HEK293 (cell line): ENCODE measurements around the gene NME3.

Source experiments
- CTCF ChIA-PET: fragments of 350-600 bp; formaldehyde crosslinking; extraction: SDS; loops from one replicate; lab custom pipeline; 2021; ENCODE audit warnings: antibody characterized with exemption; lab: Yijun Ruan, JAX
- POLR2A ChIA-PET: fragments of 300-600 bp; formaldehyde crosslinking; extraction: SDS; loops from one replicate; lab custom pipeline; 2020; ENCODE audit warnings: antibody characterized with exemption, inconsistent platforms; lab: Yijun Ruan, JAX
- H3K27ac ChIP-seq: fragments of 200-500 bp; sonication (Bioruptor generic); 2 replicates; pipeline ENCODE4 v1.5.1; 2014; ENCODE audit warnings: low read depth, low read length, control low read depth, inconsistent platforms; ENCODE audit errors: extremely low read depth
- H3K36me3 ChIP-seq, 2 experiments: fragments of 200-500 bp in 1 of 2; sonication (Bioruptor generic) in 1 of 2; 1 replicate in 1 of 2; 2 replicates in 1 of 2; pipeline ENCODE4 v1.5.1; 2014 to 2017; ENCODE audit warnings: inconsistent platforms in 2 of 2, low read length in 2 of 2; ENCODE audit not compliant: control insufficient read depth in 2 of 2, insufficient read depth in 1 of 2
- H3K4me1 ChIP-seq: fragments of 200-500 bp; sonication (Bioruptor generic); 2 replicates; pipeline ENCODE4 v1.5.1; 2014; ENCODE audit warnings: mild to moderate bottlenecking, low read length, inconsistent platforms; ENCODE audit not compliant: control insufficient read depth, insufficient read depth
- H3K4me3 ChIP-seq: 2 replicates; pipeline ENCODE4 v1.5.1; 2011; ENCODE audit warnings: low read depth, mild to moderate bottlenecking, control low read depth, low read length, moderate library complexity
- H3K9me3 ChIP-seq: fragments of 200-500 bp; sonication (Bioruptor generic); 2 replicates; pipeline ENCODE4 v1.5.1; 2014; ENCODE audit warnings: low read depth, low read length, inconsistent platforms; ENCODE audit not compliant: control insufficient read depth, insufficient read depth
- HIC1 ChIP-seq: fragments of 450-650 bp; formaldehyde crosslinking; IDR thresholded peaks from 2 replicates; pipeline ENCODE4 v1.5.1; 2016; ENCODE audit warnings: missing biosample characterization, missing genetic modification characterization
- IKZF3 ChIP-seq: fragments of 450-650 bp; IDR thresholded peaks from 2 replicates; pipeline ENCODE4 v1.5.0; 2018; ENCODE audit warnings: missing biosample characterization, mild to moderate bottlenecking, missing genetic modification characterization, moderate library complexity
- PATZ1 ChIP-seq: fragments of 450-650 bp; formaldehyde crosslinking; IDR thresholded peaks from 2 replicates; pipeline ENCODE4 v1.5.1; 2016; ENCODE audit warnings: missing biosample characterization, missing genetic modification characterization
- PRDM4 ChIP-seq: fragments of 450-650 bp; formaldehyde crosslinking; IDR thresholded peaks from 2 replicates; pipeline ENCODE4 v1.5.1; 2017; ENCODE audit warnings: missing biosample characterization, missing genetic modification characterization
- TCF7L2 ChIP-seq: IDR thresholded peaks from 2 replicates; pipeline ENCODE4 v1.6.1; 2011; ENCODE audit warnings: low read depth, mild to moderate bottlenecking, inconsistent platforms, low read length, moderate library complexity, borderline replicate concordance
- ZBTB20 ChIP-seq: fragments of 450-650 bp; formaldehyde crosslinking; IDR thresholded peaks from 2 replicates; pipeline ENCODE4 v1.5.1; 2016; ENCODE audit warnings: missing biosample characterization, missing genetic modification characterization
- ZFP69B ChIP-seq: fragments of 450-650 bp; formaldehyde crosslinking; IDR thresholded peaks from 2 replicates; pipeline ENCODE4 v1.5.1; 2016; ENCODE audit warnings: missing biosample characterization, missing genetic modification characterization
- ZIC2 ChIP-seq: fragments of 450-650 bp; formaldehyde crosslinking; IDR thresholded peaks from 2 replicates; pipeline ENCODE4 v1.5.1; 2016; ENCODE audit warnings: missing biosample characterization, missing genetic modification characterization
- ZNF148 ChIP-seq: fragments of 450-650 bp; formaldehyde crosslinking; IDR thresholded peaks from 2 replicates; pipeline ENCODE4 v1.5.0; 2017; ENCODE audit warnings: missing biosample characterization, missing genetic modification characterization, borderline replicate concordance
- ZNF175 ChIP-seq: fragments of 450-650 bp; formaldehyde crosslinking; IDR thresholded peaks from 2 replicates; pipeline ENCODE4 v1.5.1; 2016; ENCODE audit warnings: missing biosample characterization, missing genetic modification characterization
- ZNF362 ChIP-seq: fragments of 450-650 bp; formaldehyde crosslinking; IDR thresholded peaks from 2 replicates; pipeline ENCODE4 v1.5.1; 2016; ENCODE audit warnings: missing biosample characterization, missing genetic modification characterization
- ZNF366 ChIP-seq: fragments of 450-650 bp; formaldehyde crosslinking; conservative IDR thresholded peaks from 2 replicates; pipeline ENCODE4 v1.5.1; 2016; ENCODE audit warnings: missing biosample characterization, missing genetic modification characterization
- ZNF600 ChIP-seq: fragments of 450-650 bp; formaldehyde crosslinking; IDR thresholded peaks from 2 replicates; pipeline ENCODE4 v1.5.1; 2016; ENCODE audit warnings: missing biosample characterization, missing genetic modification characterization
- ZNF629 ChIP-seq: fragments of 450-650 bp; formaldehyde crosslinking; IDR thresholded peaks from 2 replicates; pipeline ENCODE4 v1.5.1; 2017; ENCODE audit warnings: missing biosample characterization, missing genetic modification characterization
- ZNF664 ChIP-seq: fragments of 450-650 bp; formaldehyde crosslinking; IDR thresholded peaks from 2 replicates; pipeline ENCODE4 v1.5.1; 2016; ENCODE audit warnings: missing biosample characterization, missing genetic modification characterization
- ZNF692 ChIP-seq: fragments of 450-650 bp; formaldehyde crosslinking; IDR thresholded peaks from 2 replicates; pipeline ENCODE4 v1.5.1; 2016; ENCODE audit warnings: missing biosample characterization, missing genetic modification characterization

Gene NME3

GRCh38 chr16:1768767-1769401 lies 2.5 kb downstream of the NME3 start:
- CTCF ChIA-PET, result no interaction called here

GRCh38 chr16:1768061-1768766 lies 3.1 kb downstream of the NME3 start:
- POLR2A ChIA-PET, result interaction anchor here (0.5 to 6.0 kb wide), 3 partner anchors 13 to 62 kb away, joined by 3 to 113 read pairs (median 5); partner anchors contain the start of genes MAPK8IP3, NUBP2 and SPSB3
- H3K36me3 ChIP-seq, result peaks cover 0 to 80% of the 10 kb centered on the region in 2 experiments; a peak in 1 of 3 replicates
- CTCF ChIA-PET, result no interaction called here
- TF ChIP-seq HIC1 (tag by site-specific recombination), result peak; percentile 69
- no peak for TF ChIP-seq ZNF629
- no peak for TF ChIP-seq ZNF366
- TF ChIP-seq PRDM4 (tag by site-specific recombination), result no peak
- no peak for TF ChIP-seq ZNF362 (tag by site-specific recombination)

More at GRCh38 chr16:1768767-1769401, 2.5 kb downstream of the NME3 start:
- POLR2A ChIA-PET, result interaction anchor here (0.5 to 6.0 kb wide), 4 partner anchors 12 to 91 kb away, joined by 3 to 113 read pairs (median 8); partner anchors contain the start of genes JPT2, MAPK8IP3, NUBP2 and SPSB3
- Histone ChIP-seq H3K4me3 (no peak overlapping the region), H3K9me3 (no peaks in the 10 kb centered on the region), H3K4me1 (peaks cover 3% of the 10 kb centered on the region; the same call in 1 of the 2 replicates), H3K27ac (peak overlapping the region; percentile 94), H3K36me3 (peaks cover 0 to 77% of the 10 kb centered on the region in 2 experiments; a peak in 1 of 3 replicates)
- TF ChIP-seq PATZ1 (tag by site-specific recombination), result 0 out of 2 replicates have a peak, but pooled peaks have one; percentile 42
- TF ChIP-seq ZBTB20, result peak; percentile 50; the same call in 1 of the 2 replicates
- peak; percentile 61 for TF ChIP-seq ZIC2
- no peak for TF ChIP-seq ZNF175
- no peak for TF ChIP-seq ZNF664 (tag by site-specific recombination)
- 0 out of 2 replicates have a peak, but pooled peaks have one; percentile 24 for TF ChIP-seq ZNF600
- TF ChIP-seq IKZF3 (tag by site-specific recombination), result 0 out of 2 replicates have a peak, but pooled peaks have one; percentile 7
- TF ChIP-seq ZNF692 (tag by site-specific recombination), result peak; percentile 96
- no peak for TF ChIP-seq ZNF148 (tag by site-specific recombination)
- no peak for TF ChIP-seq TCF7L2
- peak; percentile 94 for TF ChIP-seq ZFP69B (tag by site-specific recombination)

More at GRCh38 chr16:1768061-1768766, 3.1 kb downstream of the NME3 start:
- Histone ChIP-seq H3K27ac (no peak overlapping the region), H3K4me1 (peaks cover 3% of the 10 kb centered on the region; the same call in 1 of the 2 replicates), H3K9me3 (no peaks in the 10 kb centered on the region), H3K4me3 (no peak overlapping the region)
